GM23338 (cell line): ENCODE data around the gene TSPEAR. TPM values are rescaled to one million over a fixed set of nuclear protein-coding genes. Genes with fewer than 3 reads are reported as not detected.

Experiments used
- ATAC-seq: fragments of 200-7000 bp; cut with Tn5 transposase; 3 replicates; pipeline ENCODE4 v1.9.1; 2020
- DNase-seq: peaks from one replicate; pipeline ENCODE4 v3.0.0-alpha.2; 2015; ENCODE audit warnings: low spot score
- H2AFZ ChIP-seq: fragments of 200-600 bp; sonication (generic); 2 replicates; pipeline ENCODE4 v1.8.0; 2016; ENCODE audit warnings: antibody characterized with exemption, mild to moderate bottlenecking, moderate library complexity
- H3F3A ChIP-seq: fragments of 200-600 bp; sonication (generic); replicated peaks from 2 replicates; pipeline ENCODE4 v1.8.0; 2017; ENCODE audit warnings: antibody characterized with exemption, mixed run types, low read depth
- H3K27ac ChIP-seq: fragments of 200-600 bp; sonication (generic); 2 replicates; pipeline ENCODE4 v1.6.1; 2016; ENCODE audit warnings: low read depth
- H3K27me3 ChIP-seq: fragments of 200-600 bp; sonication (generic); 2 replicates; pipeline ENCODE4 v1.8.0; 2016; ENCODE audit warnings: mild to moderate bottlenecking, mixed run types, moderate library complexity; ENCODE audit not compliant: insufficient read depth
- H3K36me3 ChIP-seq: fragments of 200-600 bp; sonication (generic); 2 replicates; pipeline ENCODE4 v1.8.0; 2016; ENCODE audit warnings: mild to moderate bottlenecking; ENCODE audit not compliant: insufficient read depth
- H3K4me1 ChIP-seq: fragments of 200-600 bp; sonication (generic); 2 replicates; pipeline ENCODE4 v1.8.0; 2016; ENCODE audit warnings: mild to moderate bottlenecking, moderate library complexity; ENCODE audit not compliant: insufficient read depth
- H3K4me2 ChIP-seq: fragments of 200-600 bp; sonication (generic); 2 replicates; pipeline ENCODE4 v1.7.1; 2017; ENCODE audit warnings: mixed run types
- H3K4me3 ChIP-seq: fragments of 200-600 bp; sonication (generic); 2 replicates; pipeline ENCODE4 v1.6.1; 2016; ENCODE audit warnings: mixed run types
- H3K79me2 ChIP-seq: fragments of 200-600 bp; sonication (generic); replicated peaks from 2 replicates; pipeline ENCODE4 v1.8.0; 2017; ENCODE audit warnings: mild to moderate bottlenecking; ENCODE audit not compliant: insufficient read depth
- H3K9me2 ChIP-seq: fragments of 200-600 bp; sonication (generic); 2 replicates; pipeline ENCODE4 v1.8.0; 2017; ENCODE audit not compliant: insufficient read depth
- H4K20me1 ChIP-seq: fragments of 200-600 bp; sonication (generic); replicated peaks from 2 replicates; pipeline ENCODE4 v1.8.0; 2017; ENCODE audit warnings: mild to moderate bottlenecking; ENCODE audit not compliant: insufficient read depth
- H3K27ac Mint-ChIP-seq: 2 replicates; pipeline ENCODE4 v1.8.0; 2020; ENCODE audit warnings: inconsistent platforms, mild to moderate bottlenecking, moderate library complexity, mixed read lengths
- H3K27me3 Mint-ChIP-seq: 3 replicates; pipeline ENCODE4 v1.8.0; 2022; ENCODE audit warnings: low read depth, mild to moderate bottlenecking, moderate library complexity, mixed read lengths, inconsistent platforms; ENCODE audit not compliant: insufficient read depth, poor library complexity
- H3K36me3 Mint-ChIP-seq: 3 replicates; pipeline ENCODE4 v1.8.0; 2021; ENCODE audit warnings: low read depth, mild to moderate bottlenecking, inconsistent platforms, moderate library complexity, mixed read lengths
- H3K4me1 Mint-ChIP-seq: 3 replicates; pipeline ENCODE4 v1.8.0; 2020; ENCODE audit warnings: mild to moderate bottlenecking, inconsistent platforms, mixed read lengths
- H3K4me3 Mint-ChIP-seq: 3 replicates; pipeline ENCODE4 v1.8.0; 2021; ENCODE audit warnings: moderate library complexity, mild to moderate bottlenecking, inconsistent platforms, mixed read lengths
- H3K9me3 Mint-ChIP-seq: 3 replicates; pipeline ENCODE4 v1.8.0; 2020; ENCODE audit warnings: moderate library complexity, mild to moderate bottlenecking, inconsistent platforms, mixed read lengths
- CTCF ChIP-seq, 2 experiments: fragments of 200-600 bp in 1 of 2; sonication (generic) in 1 of 2; conservative IDR thresholded peaks; 2 replicates each; pipeline versions ENCODE4 v1.5.1 to v1.6.1; 2016 to 2017; ENCODE audit warnings: antibody characterized with exemption in 2 of 2, low read depth in 2 of 2, mild to moderate bottlenecking in 2 of 2, moderate library complexity in 1 of 2
- ETS1 ChIP-seq: IDR thresholded peaks from 2 replicates; pipeline ENCODE4 v1.6.1; 2016; ENCODE audit warnings: antibody characterized with exemption
- JUNB ChIP-seq: IDR thresholded peaks from one replicate; pipeline ENCODE4 v1.6.1; 2016; ENCODE audit warnings: antibody characterized with exemption; ENCODE audit not compliant: unreplicated experiment
- NANOG ChIP-seq: IDR thresholded peaks from 2 replicates; pipeline ENCODE4 v1.6.1; 2016; ENCODE audit warnings: antibody characterized with exemption, borderline replicate concordance
- STAT1 ChIP-seq: IDR thresholded peaks from one replicate; pipeline ENCODE4 v1.6.1; 2016; ENCODE audit warnings: antibody characterized with exemption; ENCODE audit not compliant: unreplicated experiment
- polyA plus RNA-seq: library from polyadenylated mRNA; unstranded; fragments of >200 nt; fragmentation: Nextera tagmentation; extraction: Ambion mirVana; gene quantifications from 2 replicates; pipeline ENCODE4 v1.2.1, GENCODE V29; 2016
- total RNA-seq: library from RNA; depleted of rRNA; stranded (reverse); fragments of >200 nt; shearing (Covaris generic); gene quantifications from 2 replicates; pipeline ENCODE4 v1.2.3, GENCODE V29; 2014

TSPEAR gene
- total and polyA plus RNA-seq, 2 experiments from 2014 or later, result 0.35 to 0.92 TPM

- H3K27me3 Mint-ChIP-seq, result peaks cover 5% of the 10 kb centered on the region
- Histone ChIP-seq H3F3A (no peaks in the 10 kb centered on the region), H3K27me3 (no peaks in the 10 kb centered on the region), H2AFZ (no peak overlapping the region), H3K36me3 (0 out of 2 replicates have a peak, but pooled peaks cover 6% of the 10 kb centered on the region), H3K79me2 (no peaks in the 10 kb centered on the region), H3K9me2 (no peaks in the 10 kb centered on the region), H3K4me2 (no peak overlapping the region), H3K27ac (no peak overlapping the region), H3K4me3 (no peak overlapping the region), H3K4me1 (no peaks in the 10 kb centered on the region), H4K20me1 (no peaks in the 10 kb centered on the region)
- no peak overlapping the region for H3K4me3 Mint-ChIP-seq
- H3K9me3 Mint-ChIP-seq, result peaks cover 20% of the 10 kb centered on the region
- no peaks in the 10 kb centered on the region for H3K4me1 Mint-ChIP-seq
- H3K36me3 Mint-ChIP-seq, result peaks cover 7% of the 10 kb centered on the region
- H3K27ac Mint-ChIP-seq, result no peak overlapping the region
- ATAC-seq, result no peak
- no peak for DNase-seq
- no peak for TF ChIP-seq CTCF (conservative IDR thresholded peaks at IDR 0.05; ENCODE audit: low read depth in 2 of 2)
- no peak for TF ChIP-seq NANOG
- TF ChIP-seq ETS1, result no peak
Observed at GRCh38 chr21:44632067-44632466, 79.3 kb downstream of the TSPEAR start.

GRCh38 chr21:44630440-44630839, 80.9 kb downstream of the TSPEAR start:
- ATAC-seq, result no peak
- H3K36me3 Mint-ChIP-seq, result peaks cover 7% of the 10 kb centered on the region

More at GRCh38 chr21:44630440-44630839, 80.9 kb downstream of the TSPEAR start:
- no peak overlapping the region for H3K4me3 ChIP-seq
- peaks cover 7% of the 10 kb centered on the region for H3K27me3 Mint-ChIP-seq
- 0 out of 2 replicates have a peak, but pooled peaks cover 6% of the 10 kb centered on the region for H3K36me3 ChIP-seq
- no peak overlapping the region for H3K27ac Mint-ChIP-seq
- no peak for DNase-seq
- no peak overlapping the region for H3K4me2 ChIP-seq
- no peak overlapping the region for H2AFZ ChIP-seq
- no peaks in the 10 kb centered on the region for H3K9me2 ChIP-seq
- no peaks in the 10 kb centered on the region for H3K27me3 ChIP-seq
- no peaks in the 10 kb centered on the region for H3K4me1 ChIP-seq
- no peaks in the 10 kb centered on the region for H4K20me1 ChIP-seq
- peaks cover 20% of the 10 kb centered on the region for H3K9me3 Mint-ChIP-seq
- no peaks in the 10 kb centered on the region for H3K4me1 Mint-ChIP-seq
- no peak overlapping the region for H3K27ac ChIP-seq
- no peaks in the 10 kb centered on the region for H3K79me2 ChIP-seq
- no peak for TF ChIP-seq NANOG
- TF ChIP-seq JUNB, result no peak
- no peak for TF ChIP-seq STAT1
- no peak for TF ChIP-seq ETS1
- no peak overlapping the region for H3K4me3 Mint-ChIP-seq
- H3F3A ChIP-seq, result no peaks in the 10 kb centered on the region
